ENCODE data around the gene EMSY.

EMSY gene

DNA sequence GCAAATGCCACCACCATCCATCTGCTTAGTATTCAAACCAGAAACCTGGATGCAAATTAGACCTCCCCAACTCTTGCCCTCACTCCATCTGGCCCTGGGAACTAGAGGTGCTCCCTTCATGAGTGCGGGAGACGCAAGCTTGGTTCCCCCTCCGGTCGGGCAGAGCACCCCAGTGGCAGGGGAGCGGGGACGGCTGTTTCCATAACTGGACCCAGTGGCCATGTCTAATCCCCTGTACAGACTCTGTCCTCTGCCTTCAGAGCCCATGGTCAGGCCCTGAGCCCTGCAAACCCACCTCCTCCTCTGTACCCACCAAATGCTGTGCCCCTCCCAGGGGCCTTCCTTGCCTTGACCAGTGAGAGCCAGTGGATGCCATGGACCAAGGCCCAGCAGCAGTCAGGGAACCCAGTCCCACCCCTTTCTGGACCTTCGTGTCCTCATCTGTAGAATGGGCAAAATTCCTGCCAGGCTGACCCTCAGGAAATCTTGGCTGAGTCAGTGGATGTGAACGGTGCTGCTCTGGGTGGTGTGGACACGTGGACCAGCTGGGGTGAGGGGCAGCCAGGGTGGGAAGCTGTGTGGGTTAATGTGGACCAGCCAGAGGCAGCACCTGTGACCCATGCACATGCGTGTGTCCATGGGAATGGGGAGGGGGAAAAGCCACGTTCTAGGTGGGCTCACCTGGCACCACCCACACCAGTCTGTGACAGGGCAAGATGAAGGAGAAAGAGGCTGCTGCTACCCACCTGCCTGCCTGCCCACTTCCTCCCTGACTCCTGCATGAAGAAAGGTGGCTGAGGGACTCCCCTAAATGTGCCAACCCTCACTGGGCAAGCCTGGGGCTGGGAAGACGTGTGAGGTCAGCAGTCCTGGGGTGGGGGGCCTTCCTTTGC, 153.0 kb downstream of the EMSY start:
- no peak for DNase-seq

GRCh38 chr11:76598426-76598839, 153.6 kb downstream of the EMSY start:
- no peak for DNase-seq

- DNase-seq = no peak
These were observed 154.5 kb downstream of the EMSY start for GRCh38 chr11:76599041-76600013.

DNA sequence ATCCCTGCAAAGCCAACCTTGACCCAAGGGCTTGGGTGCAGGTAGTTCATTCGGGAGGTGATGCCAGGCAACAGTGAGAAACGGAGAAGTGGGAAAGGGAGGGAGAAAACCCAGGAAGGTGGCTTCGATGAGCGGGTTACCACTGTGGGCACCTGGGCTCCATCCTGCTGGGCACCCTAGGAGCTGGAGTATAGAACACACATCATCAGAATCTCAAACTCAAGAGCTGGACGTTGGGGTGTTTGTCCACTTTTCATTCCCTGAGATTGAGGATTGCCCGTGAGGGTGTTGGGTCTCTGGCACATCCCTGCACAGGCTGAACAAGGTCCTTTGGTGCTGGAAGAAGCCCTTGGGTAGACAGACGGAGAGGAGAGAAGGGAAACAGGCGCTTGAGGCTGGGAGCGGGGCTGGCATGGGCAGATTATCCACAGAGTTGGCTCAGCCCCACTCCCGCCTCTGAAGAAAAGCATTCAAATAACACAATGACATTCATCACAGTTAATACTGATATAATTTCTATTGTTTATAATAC, 155.4 kb downstream of the EMSY start:
- DNase-seq = no peak

DNA sequence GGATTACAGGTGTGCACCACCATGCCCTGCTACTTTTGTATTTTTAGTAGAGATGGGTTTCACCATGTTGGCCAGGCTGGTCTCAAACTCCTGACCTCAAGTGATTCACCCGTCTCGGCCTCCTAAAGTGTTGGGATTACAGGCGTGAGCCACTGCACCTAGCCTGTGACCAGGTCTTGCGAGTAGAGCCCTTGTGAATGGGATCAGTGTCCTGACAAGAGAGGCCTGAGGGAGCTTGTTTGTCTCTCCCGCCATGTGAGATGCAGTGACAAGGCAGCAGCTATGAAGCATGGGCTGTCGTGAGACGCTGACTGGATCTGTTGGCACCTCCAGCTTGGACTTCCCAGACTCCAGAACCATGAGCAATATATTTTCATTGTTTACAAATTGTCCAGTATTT, 156.5 kb downstream of the EMSY start:
- DNase-seq = no peak

GRCh38 chr11:76601724-76602123, 156.9 kb downstream of the EMSY start:
- DNase-seq = no peak

- DNase-seq = no peak
These were observed 157.6 kb downstream of the EMSY start for GRCh38 chr11:76602431-76602861.
